A673 (cell line): ENCODE data around the gene TMEM196.

ENCODE experiments used
- EZH2 ChIP-seq: fragments of 200-600 bp; sonication (generic); IDR thresholded peaks from 2 replicates; pipeline ENCODE4 v1.6.1; 2017; ENCODE audit warnings: borderline replicate concordance, low read depth, mild to moderate bottlenecking, mixed read lengths, antibody characterized with exemption, low read length; ENCODE audit not compliant: poor library complexity, severe bottlenecking
- TF ChIP-seq, protein P1 (sequence below): fragments of 300-800, 200-600 bp; sonication (generic); conservative IDR thresholded peaks from 2 replicates; pipeline ENCODE4 v1.5.1; 2017; ENCODE audit warnings: low read depth, mild to moderate bottlenecking, antibody characterized with exemption, low read length, moderate library complexity, mixed read lengths

GRCh38 chr7:19725770-19726169 is 47.6 kb downstream of the TMEM196 start:
- TF ChIP-seq, protein P1, sequence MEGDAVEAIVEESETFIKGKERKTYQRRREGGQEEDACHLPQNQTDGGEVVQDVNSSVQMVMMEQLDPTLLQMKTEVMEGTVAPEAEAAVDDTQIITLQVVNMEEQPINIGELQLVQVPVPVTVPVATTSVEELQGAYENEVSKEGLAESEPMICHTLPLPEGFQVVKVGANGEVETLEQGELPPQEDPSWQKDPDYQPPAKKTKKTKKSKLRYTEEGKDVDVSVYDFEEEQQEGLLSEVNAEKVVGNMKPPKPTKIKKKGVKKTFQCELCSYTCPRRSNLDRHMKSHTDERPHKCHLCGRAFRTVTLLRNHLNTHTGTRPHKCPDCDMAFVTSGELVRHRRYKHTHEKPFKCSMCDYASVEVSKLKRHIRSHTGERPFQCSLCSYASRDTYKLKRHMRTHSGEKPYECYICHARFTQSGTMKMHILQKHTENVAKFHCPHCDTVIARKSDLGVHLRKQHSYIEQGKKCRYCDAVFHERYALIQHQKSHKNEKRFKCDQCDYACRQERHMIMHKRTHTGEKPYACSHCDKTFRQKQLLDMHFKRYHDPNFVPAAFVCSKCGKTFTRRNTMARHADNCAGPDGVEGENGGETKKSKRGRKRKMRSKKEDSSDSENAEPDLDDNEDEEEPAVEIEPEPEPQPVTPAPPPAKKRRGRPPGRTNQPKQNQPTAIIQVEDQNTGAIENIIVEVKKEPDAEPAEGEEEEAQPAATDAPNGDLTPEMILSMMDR, result no peak
- no peak for TF ChIP-seq EZH2
